ENCODE measurements around the gene FSD1L. TPM values are rescaled to one million over a fixed set of nuclear protein-coding genes. Genes with fewer than 3 reads are reported as not detected.
"Not testable (repeated sequence)": the region's sequence is repeated elsewhere in the genome, so short reads cannot be mapped to it uniquely, and the experiment has no call there.

Gene FSD1L
- total RNA-seq, 2 experiments from 2014 or later = 2.4 to 3.0 TPM

DNA sequence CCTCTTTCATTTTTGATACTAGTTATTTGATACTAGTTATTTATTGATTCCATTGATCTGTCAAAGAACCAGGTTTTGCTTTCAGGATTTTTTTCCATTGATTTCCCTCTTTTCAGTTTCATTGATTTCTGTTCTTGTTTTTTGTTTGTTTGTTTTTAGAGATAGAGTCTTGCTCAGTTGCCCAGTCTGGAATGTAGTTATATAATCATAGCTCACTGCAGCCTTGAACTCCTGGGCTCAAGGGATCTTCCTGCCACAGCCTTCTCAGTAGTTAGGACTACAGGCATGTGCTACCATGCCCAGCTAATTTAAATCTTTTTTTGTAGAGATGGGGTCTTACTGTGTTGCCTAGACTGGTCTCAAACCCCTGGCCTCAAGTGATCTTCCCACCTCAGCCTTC is 49.9 kb downstream of the FSD1L start:
- ChIA-PET POLR2A (no interaction called here), CTCF (no interaction called here)
- Mint-ChIP-seq H3K27me3 (no peaks in the 10 kb centered on the region), H3K4me1 (no peaks in the 10 kb centered on the region), H3K4me3 (no peak overlapping the region), H3K9me3 (ENCODE audit: low read depth) (no peaks in the 10 kb centered on the region), H3K27ac (no peak overlapping the region), H3K36me3 (ENCODE audit: low read depth) (no peaks in the 10 kb centered on the region)
- no peak for DNase-seq
- intact Hi-C loops (cut with DNase I, micrococcal nuclease) = no loop called here
- ATAC-seq = no peak

DNA sequence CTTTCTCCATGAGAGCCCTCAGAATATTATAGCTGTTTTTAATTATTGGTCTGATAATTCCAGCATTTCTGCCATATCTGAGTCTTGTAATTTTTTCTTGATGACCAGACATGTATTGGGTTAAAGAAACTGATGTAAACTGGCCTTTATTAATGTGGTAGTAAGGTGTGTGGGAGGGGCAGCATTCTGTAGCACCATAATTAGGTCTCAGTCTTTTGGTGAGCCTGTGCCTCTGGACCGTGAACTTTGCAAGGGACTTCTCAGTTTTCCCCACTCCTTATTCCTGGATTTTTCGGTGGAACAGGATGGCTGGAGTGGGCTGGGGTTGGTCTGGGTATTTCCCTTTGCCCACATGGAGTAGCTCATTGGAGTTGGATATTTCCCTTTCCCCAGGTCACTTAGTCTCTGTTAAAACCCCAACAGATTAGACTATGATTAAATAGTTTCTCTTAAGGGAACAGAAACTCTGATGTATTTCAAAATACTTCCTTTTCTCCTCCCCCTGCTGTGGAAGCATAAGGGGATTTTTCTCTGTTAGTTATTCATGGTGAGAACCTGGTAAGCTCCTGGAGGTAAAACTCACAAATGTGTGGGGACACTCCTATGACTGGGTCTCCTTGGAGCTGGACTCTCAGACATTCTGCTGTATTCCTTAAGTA is 52.4 kb downstream of the FSD1L start:
- H3K27me3 Mint-ChIP-seq = no peaks in the 10 kb centered on the region
- DNase-seq (no peak), ATAC-seq (no peak)
- no peaks in the 10 kb centered on the region for H3K9me3 Mint-ChIP-seq (ENCODE audit: low read depth)
- H3K4me1 Mint-ChIP-seq = no peaks in the 10 kb centered on the region
- ChIA-PET CTCF (no interaction called here), POLR2A (no interaction called here)
- intact Hi-C loops (cut with DNase I, micrococcal nuclease) = no loop called here
- no peak overlapping the region for H3K4me3 Mint-ChIP-seq
- no peak overlapping the region for H3K27ac Mint-ChIP-seq
- H3K36me3 Mint-ChIP-seq (ENCODE audit: low read depth) = no peaks in the 10 kb centered on the region

DNA sequence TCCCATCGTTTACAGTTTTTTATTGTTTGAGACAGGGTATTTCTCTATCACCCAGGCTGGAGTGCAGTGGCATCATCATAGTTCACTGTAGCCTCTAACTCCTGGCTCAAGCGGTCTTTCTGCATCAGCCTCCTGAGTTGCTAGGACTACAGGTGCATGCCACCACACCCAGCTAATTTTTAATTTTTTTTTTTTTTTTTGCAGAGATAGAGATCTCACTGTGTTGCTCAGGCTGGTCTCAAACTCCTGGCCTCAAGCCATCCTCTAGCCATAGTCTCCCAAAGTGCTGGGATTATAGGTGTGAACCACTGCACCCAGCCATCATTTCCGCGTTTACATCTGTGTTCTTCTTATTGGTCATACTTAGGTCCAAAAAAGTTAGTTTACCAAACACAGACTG is 53.6 kb downstream of the FSD1L start:
- H3K4me3 Mint-ChIP-seq = no peak overlapping the region
- H3K9me3 Mint-ChIP-seq (ENCODE audit: low read depth) = no peaks in the 10 kb centered on the region
- intact Hi-C loops (cut with DNase I, micrococcal nuclease) = no loop called here
- ChIA-PET CTCF (no interaction called here), POLR2A (no interaction called here)
- ATAC-seq = no peak
- H3K4me1 Mint-ChIP-seq = no peaks in the 10 kb centered on the region
- H3K27ac Mint-ChIP-seq = no peak overlapping the region
- DNase-seq = no peak
- H3K27me3 Mint-ChIP-seq = no peaks in the 10 kb centered on the region
- H3K36me3 Mint-ChIP-seq (ENCODE audit: low read depth) = no peaks in the 10 kb centered on the region

DNA sequence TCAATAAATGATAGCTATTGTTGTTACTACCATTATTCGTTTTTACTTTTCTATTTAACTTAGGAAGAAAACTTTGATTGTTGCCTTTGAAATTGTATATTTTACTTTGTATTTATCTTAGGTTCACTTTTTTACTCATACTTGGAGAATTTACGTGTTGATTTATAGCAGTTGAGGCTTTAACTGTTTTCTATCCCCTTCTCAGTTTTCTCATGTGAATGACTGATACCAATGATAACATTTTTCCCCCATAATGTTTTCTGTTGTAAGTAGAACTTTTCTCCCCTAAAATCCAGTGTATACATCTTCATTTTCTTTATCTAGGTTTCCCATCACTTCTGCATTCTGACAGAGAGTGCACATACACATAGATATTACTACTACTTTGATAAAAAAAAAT is 54.4 kb downstream of the FSD1L start:
- ATAC-seq = no peak

DNA sequence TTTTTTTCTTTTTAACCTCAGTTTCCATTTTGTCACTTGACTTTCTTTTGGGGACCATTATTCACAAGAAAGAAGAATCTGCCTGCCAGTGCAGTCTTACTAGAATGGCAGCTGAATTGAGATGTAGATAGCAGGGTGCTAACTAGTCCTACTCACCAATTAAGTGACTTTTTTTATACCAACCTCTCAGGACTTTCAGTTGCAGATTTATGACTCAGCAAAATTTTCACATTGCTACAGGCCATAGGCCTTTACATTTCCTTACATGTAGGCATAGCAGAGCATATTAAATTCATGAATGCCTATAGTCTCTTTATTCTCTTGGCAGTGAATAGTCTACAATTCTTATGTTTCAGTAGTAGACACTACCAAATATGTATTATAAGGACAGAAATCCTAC is 56.0 kb downstream of the FSD1L start:
- CTCF ChIA-PET = no interaction called here
- H3K9me3 Mint-ChIP-seq (ENCODE audit: low read depth) = no peaks in the 10 kb centered on the region
- H3K27ac Mint-ChIP-seq = no peak overlapping the region
- POLR2A ChIA-PET = interaction anchor here (0.7 kb wide), 1 partner anchor 632 kb away, joined by 3 read pairs; no protein-coding TSS in a partner anchor
- no peaks in the 10 kb centered on the region for H3K4me1 Mint-ChIP-seq
- ATAC-seq (no peak), DNase-seq (no peak)
- intact Hi-C loops (cut with DNase I, micrococcal nuclease) = no loop called here
- no peaks in the 10 kb centered on the region for H3K36me3 Mint-ChIP-seq (ENCODE audit: low read depth)
- H3K27me3 Mint-ChIP-seq = no peaks in the 10 kb centered on the region
- no peak overlapping the region for H3K4me3 Mint-ChIP-seq

More for the DNA sequence above, 54.4 kb downstream of the FSD1L start:
- POLR2A ChIA-PET = no interaction called here
- Mint-ChIP-seq H3K36me3 (ENCODE audit: low read depth) (no peaks in the 10 kb centered on the region), H3K4me1 (no peaks in the 10 kb centered on the region), H3K27ac (no peak overlapping the region), H3K27me3 (no peaks in the 10 kb centered on the region), H3K4me3 (no peak overlapping the region), H3K9me3 (ENCODE audit: low read depth) (no peaks in the 10 kb centered on the region)
- intact Hi-C loops (cut with DNase I, micrococcal nuclease) = no loop called here
- DNase-seq = no peak
- CTCF ChIA-PET = no interaction called here

DNA sequence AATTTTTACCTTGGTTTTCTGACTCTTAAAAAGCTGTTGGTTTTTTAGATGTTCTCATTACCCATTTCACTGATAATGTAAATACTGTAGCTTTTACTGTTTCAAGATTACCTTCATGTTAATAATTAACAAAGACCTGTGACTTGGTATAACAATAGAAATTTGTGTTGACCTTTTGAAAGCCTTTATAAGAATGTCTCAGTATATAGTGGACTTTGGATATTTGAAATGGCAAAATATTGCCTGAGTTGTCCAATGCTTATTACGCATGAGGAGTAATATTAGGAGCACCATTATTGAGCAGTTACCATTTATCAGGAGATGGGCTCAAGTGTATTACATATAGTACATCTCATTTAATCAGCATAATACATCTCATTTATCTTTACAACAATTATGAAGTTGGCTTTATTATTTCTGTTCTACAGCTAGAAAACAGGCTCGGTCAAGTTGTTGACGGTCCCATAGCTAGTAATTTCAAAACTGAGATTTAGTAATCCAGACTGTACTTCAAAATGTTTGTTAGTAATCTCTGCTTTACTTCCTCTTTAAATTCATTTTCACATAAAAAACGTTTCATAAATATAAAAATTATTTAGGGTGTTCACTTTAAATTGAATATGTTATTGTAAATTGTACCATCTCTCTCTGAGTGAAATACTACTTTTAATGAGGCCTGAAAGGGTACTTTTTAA is 59.4 kb downstream of the FSD1L start:
- intact Hi-C loops (cut with DNase I, micrococcal nuclease) = no loop called here
- POLR2A ChIA-PET = no interaction called here
- ATAC-seq (no peak), DNase-seq (no peak)
- Mint-ChIP-seq H3K4me3 (no peak overlapping the region), H3K27ac (no peak overlapping the region), H3K36me3 (ENCODE audit: low read depth) (no peaks in the 10 kb centered on the region), H3K9me3 (ENCODE audit: low read depth) (no peaks in the 10 kb centered on the region), H3K27me3 (no peaks in the 10 kb centered on the region), H3K4me1 (no peaks in the 10 kb centered on the region)
- CTCF ChIA-PET = interaction anchor here (1.1 kb wide), 1 partner anchor 263 kb away, joined by 3 read pairs; the partner anchor contains the start of gene SLC44A1

DNA sequence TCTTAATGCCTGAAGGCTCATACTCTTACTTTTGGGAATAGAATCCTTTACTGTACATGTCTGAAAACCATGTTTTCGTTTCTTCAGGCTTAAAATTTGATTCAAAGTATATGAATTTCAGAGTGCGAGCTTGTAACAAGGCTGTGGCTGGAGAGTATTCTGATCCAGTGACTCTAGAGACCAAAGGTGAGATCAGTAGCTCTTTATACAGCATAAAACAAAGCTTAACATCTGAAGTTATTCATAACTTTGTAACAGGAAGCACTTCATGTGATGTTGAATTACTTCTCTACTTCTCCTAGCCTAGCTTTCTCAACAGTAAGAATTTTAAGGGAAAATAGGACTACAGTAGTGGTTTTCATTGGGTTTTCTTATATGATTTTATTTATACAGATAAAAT is 60.7 kb downstream of the FSD1L start:
- intact Hi-C loops (cut with DNase I, micrococcal nuclease) = no loop called here

DNA sequence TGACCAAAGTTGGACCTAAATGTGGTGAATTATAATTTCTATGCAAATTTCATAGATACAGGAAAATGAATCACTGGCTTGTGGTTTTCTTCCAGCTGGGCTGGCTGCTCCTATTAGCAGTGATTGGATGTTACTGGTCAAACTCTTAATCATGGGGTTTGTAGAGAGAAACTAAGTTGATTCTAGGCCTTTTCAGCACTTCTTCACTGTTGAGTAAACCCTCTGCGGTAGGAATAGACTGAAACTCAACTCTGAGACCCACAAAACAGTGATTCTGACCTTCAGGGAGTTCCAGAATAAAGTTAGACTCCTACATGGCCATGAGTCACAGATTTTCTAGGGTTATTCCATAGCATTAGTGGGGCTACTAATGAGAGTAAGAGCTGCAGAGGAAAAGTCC is 62.2 kb downstream of the FSD1L start:
- no peak overlapping the region for H3K4me3 Mint-ChIP-seq
- no peaks in the 10 kb centered on the region for H3K4me1 Mint-ChIP-seq
- no peaks in the 10 kb centered on the region for H3K9me3 Mint-ChIP-seq (ENCODE audit: low read depth)
- intact Hi-C loops (cut with DNase I, micrococcal nuclease) = no loop called here
- no peaks in the 10 kb centered on the region for H3K27me3 Mint-ChIP-seq
- DNase-seq (no peak), ATAC-seq (peak; percentile 49)
- ChIA-PET POLR2A (no interaction called here), CTCF (no interaction called here)
- H3K27ac Mint-ChIP-seq = no peak overlapping the region
- no peaks in the 10 kb centered on the region for H3K36me3 Mint-ChIP-seq (ENCODE audit: low read depth)

More for the DNA sequence above, 60.7 kb downstream of the FSD1L start:
- DNase-seq (no peak), ATAC-seq (no peak)
- no peaks in the 10 kb centered on the region for H3K36me3 Mint-ChIP-seq (ENCODE audit: low read depth)
- no peaks in the 10 kb centered on the region for H3K9me3 Mint-ChIP-seq (ENCODE audit: low read depth)
- H3K27ac Mint-ChIP-seq = no peak overlapping the region
- no peaks in the 10 kb centered on the region for H3K27me3 Mint-ChIP-seq
- H3K4me1 Mint-ChIP-seq = no peaks in the 10 kb centered on the region
- H3K4me3 Mint-ChIP-seq = no peak overlapping the region
- CTCF ChIA-PET = no interaction called here
- POLR2A ChIA-PET = no interaction called here

DNA sequence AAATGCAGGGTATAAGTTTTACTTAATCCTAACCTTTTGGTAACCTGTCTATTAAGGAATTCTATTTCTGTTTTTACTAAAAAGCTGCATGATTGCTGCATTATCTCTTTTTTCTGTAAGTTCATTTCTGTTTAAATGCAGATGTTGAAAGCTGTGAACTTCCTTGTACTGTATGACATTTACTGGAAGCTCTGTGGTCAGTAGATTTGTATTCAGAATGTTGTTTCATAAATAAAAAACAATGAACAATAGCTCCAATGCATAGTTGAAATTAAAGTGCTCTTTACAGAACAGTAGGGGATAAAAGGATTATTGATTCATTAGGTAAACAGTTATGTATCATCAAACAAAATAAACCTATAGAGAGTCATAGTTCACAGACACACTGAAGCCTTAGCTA is 63.6 kb downstream of the FSD1L start:
- no peaks in the 10 kb centered on the region for H3K36me3 Mint-ChIP-seq (ENCODE audit: low read depth)
- no peak overlapping the region for H3K4me3 Mint-ChIP-seq
- intact Hi-C loops (cut with DNase I, micrococcal nuclease) = no loop called here
- DNase-seq = no peak
- no peaks in the 10 kb centered on the region for H3K4me1 Mint-ChIP-seq
- H3K27ac Mint-ChIP-seq = no peak overlapping the region
- POLR2A ChIA-PET = no interaction called here
- no peaks in the 10 kb centered on the region for H3K27me3 Mint-ChIP-seq
- H3K9me3 Mint-ChIP-seq (ENCODE audit: low read depth) = no peaks in the 10 kb centered on the region
- ATAC-seq = no peak
- CTCF ChIA-PET = interaction anchor here (0.6 to 1.1 kb wide), 4 partner anchors 15 to 150 kb away, joined by 3 to 5 read pairs (median 3); no protein-coding TSS in a partner anchor

DNA sequence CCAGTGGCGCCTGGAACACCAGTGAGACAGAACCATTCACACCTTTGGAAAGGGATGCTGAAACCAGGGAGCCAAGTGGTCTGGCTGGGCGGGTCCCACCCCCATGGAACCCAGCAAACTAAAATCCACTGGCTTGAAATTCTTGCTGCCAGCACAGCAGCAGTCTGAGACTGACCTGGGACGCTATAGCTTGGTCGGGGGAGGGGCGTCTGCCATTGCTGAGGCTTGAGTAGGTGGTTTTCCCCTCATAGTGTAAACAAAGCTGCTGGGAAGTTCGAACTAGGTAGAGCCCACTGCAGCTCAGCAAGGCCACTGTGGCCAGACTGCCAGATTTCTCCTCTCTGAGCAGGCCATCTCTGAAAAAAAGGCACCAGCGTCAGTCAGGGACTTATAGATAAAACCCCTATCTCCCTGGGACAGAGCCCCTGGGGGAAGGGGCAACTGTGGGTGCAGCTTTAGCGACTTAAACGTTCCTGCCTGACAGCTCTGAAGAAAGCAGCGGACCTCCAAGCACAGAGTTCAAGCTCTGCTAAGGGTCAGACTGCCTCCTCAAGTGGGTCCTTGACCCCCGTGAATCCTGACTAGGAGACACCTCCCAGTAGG is 68.1 kb downstream of the FSD1L start:
- no peaks in the 10 kb centered on the region for H3K9me3 Mint-ChIP-seq (ENCODE audit: low read depth)
- CTCF ChIA-PET = no interaction called here
- no peak overlapping the region for H3K27ac Mint-ChIP-seq
- POLR2A ChIA-PET = no interaction called here
- no peaks in the 10 kb centered on the region for H3K36me3 Mint-ChIP-seq (ENCODE audit: low read depth)
- no peak overlapping the region for H3K4me3 Mint-ChIP-seq
- DNase-seq (no peak), ATAC-seq (no peak)
- intact Hi-C loops (cut with DNase I, micrococcal nuclease) = no loop called here
- H3K27me3 Mint-ChIP-seq = no peaks in the 10 kb centered on the region
- H3K4me1 Mint-ChIP-seq = no peaks in the 10 kb centered on the region

DNA sequence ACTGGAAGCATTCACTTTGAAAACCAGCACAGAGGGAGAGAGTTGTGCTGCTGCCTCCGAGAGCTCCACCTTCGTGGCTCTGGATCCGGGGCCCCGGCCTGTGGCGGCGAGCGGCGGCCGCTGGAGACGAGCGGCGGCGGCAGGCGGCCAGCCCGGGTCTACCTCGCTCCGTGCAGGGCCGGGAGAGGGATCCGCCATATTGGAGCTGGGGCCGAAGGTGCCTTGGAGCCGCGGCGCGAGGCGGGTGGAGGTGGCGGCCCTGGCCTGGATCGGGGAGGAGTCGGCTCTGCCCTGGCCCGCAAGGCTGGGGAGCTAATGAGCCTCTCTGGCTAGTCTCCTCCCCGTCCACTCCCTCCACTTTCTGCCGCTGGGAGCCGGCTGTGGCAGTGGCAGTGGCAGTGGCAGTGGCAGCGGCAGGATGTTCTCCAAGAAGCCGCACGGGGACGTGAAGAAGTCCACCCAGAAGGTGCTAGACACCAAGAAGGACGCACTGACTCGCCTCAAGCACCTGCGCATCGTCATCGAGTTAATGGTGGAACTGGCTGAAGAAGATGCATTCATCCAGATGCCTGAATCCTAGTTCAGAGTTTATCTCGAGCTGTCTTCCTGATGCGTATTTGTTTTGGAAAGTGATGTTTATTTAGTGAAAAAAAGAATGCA is 72.0 kb downstream of the FSD1L start:
- H3K36me3 Mint-ChIP-seq (ENCODE audit: low read depth); H3K4me1 Mint-ChIP-seq; H3K4me3 Mint-ChIP-seq; POLR2A ChIA-PET; H3K9me3 Mint-ChIP-seq (ENCODE audit: low read depth); H3K27me3 Mint-ChIP-seq; H3K27ac Mint-ChIP-seq; intact Hi-C loops (cut with DNase I, micrococcal nuclease): not testable (repeated sequence)
- CTCF ChIA-PET = interaction anchor here (0.9 kb wide), 1 partner anchor 21 kb away, joined by 3 read pairs; no protein-coding TSS in a partner anchor
- ATAC-seq (peak; percentile 95), DNase-seq (peak; percentile 48)

DNA sequence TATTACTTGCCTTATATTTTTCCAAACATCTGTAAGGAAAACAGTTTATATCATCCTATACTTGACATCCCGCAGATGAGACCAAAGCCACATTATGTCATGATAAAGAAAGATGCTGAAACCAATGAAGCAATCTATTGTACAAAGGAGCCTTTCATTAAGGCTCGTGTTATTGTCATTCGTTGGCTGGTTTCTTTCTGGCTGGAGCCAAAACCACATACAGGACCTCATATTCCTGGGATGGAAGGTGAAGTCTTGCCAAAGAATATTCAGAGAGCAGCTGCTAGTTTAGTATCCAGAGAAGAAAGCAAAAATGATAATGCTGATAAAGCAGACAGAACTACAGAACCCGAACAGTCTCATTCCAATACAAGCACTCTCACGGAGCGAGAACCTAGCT is 73.2 kb downstream of the FSD1L start:
- H3K27me3 Mint-ChIP-seq; ATAC-seq; DNase-seq; H3K9me3 Mint-ChIP-seq (ENCODE audit: low read depth); intact Hi-C loops (cut with DNase I, micrococcal nuclease); H3K4me3 Mint-ChIP-seq; POLR2A ChIA-PET; H3K4me1 Mint-ChIP-seq; CTCF ChIA-PET; H3K36me3 Mint-ChIP-seq (ENCODE audit: low read depth); H3K27ac Mint-ChIP-seq: not testable (repeated sequence)
